Sigmoid colon (tissue), 4 donors: ENCODE data around the gene THAP4.

Experiments
- CTCF ChIP-seq, 4 experiments: fragments of 450-650 bp in 3 of 4; fragments of 200-600 bp in 1 of 4; IDR thresholded peaks; one replicate each; pipeline ENCODE4 v1.5.1; 2016 to 2019; ENCODE audit warnings: antibody characterized with exemption in 4 of 4, mild to moderate bottlenecking in 3 of 4, moderate library complexity in 2 of 4
- EP300 ChIP-seq, 4 donors: sonication (generic); formaldehyde crosslinking; IDR thresholded peaks; one replicate each; pipeline ENCODE4 v1.6.1; 2017; ENCODE audit warnings: antibody characterized with exemption in 4 of 4
- POLR2A ChIP-seq, 2 donors: fragments of 450-650 bp; IDR thresholded peaks; one replicate each; pipeline ENCODE4 v1.6.1; 2016; ENCODE audit warnings: antibody characterized with exemption in 2 of 2, mild to moderate bottlenecking in 2 of 2, moderate library complexity in 2 of 2
- POLR2AphosphoS5 ChIP-seq, 4 donors: sonication (generic); formaldehyde crosslinking; IDR thresholded peaks; one replicate each; pipeline ENCODE4 v1.6.1; 2017; ENCODE audit warnings: antibody characterized with exemption in 4 of 4

GRCh38 chr2:241539616-241540374, 97.2 kb downstream of the THAP4 start:
- no peak for TF ChIP-seq POLR2A (IDR thresholded peaks at IDR 0.05)
- TF ChIP-seq CTCF (IDR thresholded peaks at IDR 0.05), result no peak
- no peak for TF ChIP-seq EP300 (IDR thresholded peaks at IDR 0.05)
- no peak for TF ChIP-seq POLR2AphosphoS5 (IDR thresholded peaks at IDR 0.05)
